GM20431 (cell line): ENCODE measurements around the gene MSI2.

Experiments used
- in situ Hi-C: fragments of 300-500 bp; cut with MseI, MboI; formaldehyde crosslinking; loops from one replicate; pipeline ENCODE4 v1.15.0; 2020; ENCODE audit warnings: low sequenced_read_pairs; ENCODE audit not compliant: unreplicated experiment

MSI2 gene

GRCh38 chr17:57588086-57588485 lies 331.8 kb downstream of the MSI2 start:
- in situ Hi-C loops: no loop called here

- in situ Hi-C loops: no loop called here
Observed at GRCh38 chr17:57589151-57590034, 333.1 kb downstream of the MSI2 start.

GRCh38 chr17:57593739-57594462 lies 337.6 kb downstream of the MSI2 start:
- in situ Hi-C loops: no loop called here

- in situ Hi-C loops: no loop called here
Observed at GRCh38 chr17:57594767-57595166, 338.4 kb downstream of the MSI2 start.

- in situ Hi-C loops: no loop called here
Observed at GRCh38 chr17:57595426-57595825, 339.1 kb downstream of the MSI2 start.

GRCh38 chr17:57595947-57596695 lies 339.8 kb downstream of the MSI2 start:
- in situ Hi-C loops: no loop called here

GRCh38 chr17:57597101-57597500 lies 340.8 kb downstream of the MSI2 start:
- in situ Hi-C loops: no loop called here

GRCh38 chr17:57597531-57598453 lies 341.5 kb downstream of the MSI2 start:
- in situ Hi-C loops: no loop called here

GRCh38 chr17:57599271-57600045 lies 343.1 kb downstream of the MSI2 start:
- in situ Hi-C loops: loop anchor here (25.0 kb wide), 1 partner anchor 87 kb away; no protein-coding TSS in a partner anchor

- in situ Hi-C loops: loop anchor here (25.0 kb wide), 1 partner anchor 88 kb away; no protein-coding TSS in a partner anchor
Observed at GRCh38 chr17:57600074-57600473, 343.8 kb downstream of the MSI2 start.

GRCh38 chr17:57601143-57601735 lies 344.9 kb downstream of the MSI2 start:
- in situ Hi-C loops: loop anchor here (25.0 kb wide), 1 partner anchor 89 kb away; no protein-coding TSS in a partner anchor

- in situ Hi-C loops: loop anchor here (25.0 kb wide), 1 partner anchor 91 kb away; no protein-coding TSS in a partner anchor
Observed at GRCh38 chr17:57602896-57603295, 346.6 kb downstream of the MSI2 start.

GRCh38 chr17:57603546-57603945 lies 347.2 kb downstream of the MSI2 start:
- in situ Hi-C loops: loop anchor here (25.0 kb wide), 1 partner anchor 91 kb away; no protein-coding TSS in a partner anchor

- in situ Hi-C loops: loop anchor here (25.0 kb wide), 1 partner anchor 92 kb away; no protein-coding TSS in a partner anchor
Observed at GRCh38 chr17:57603978-57604377, 347.7 kb downstream of the MSI2 start.

- in situ Hi-C loops: loop anchor here (25.0 kb wide), 1 partner anchor 93 kb away; no protein-coding TSS in a partner anchor
Observed at GRCh38 chr17:57604771-57605674, 348.7 kb downstream of the MSI2 start.

GRCh38 chr17:57605675-57606105 lies 349.4 kb downstream of the MSI2 start:
- in situ Hi-C loops: loop anchor here (25.0 kb wide), 1 partner anchor 93 kb away; no protein-coding TSS in a partner anchor
